ENCODE data around the gene NADK2.
"Not testable (repeated sequence)": the region's sequence is repeated elsewhere in the genome, so short reads cannot be mapped to it uniquely, and the experiment has no call there.

NADK2 gene

DNA sequence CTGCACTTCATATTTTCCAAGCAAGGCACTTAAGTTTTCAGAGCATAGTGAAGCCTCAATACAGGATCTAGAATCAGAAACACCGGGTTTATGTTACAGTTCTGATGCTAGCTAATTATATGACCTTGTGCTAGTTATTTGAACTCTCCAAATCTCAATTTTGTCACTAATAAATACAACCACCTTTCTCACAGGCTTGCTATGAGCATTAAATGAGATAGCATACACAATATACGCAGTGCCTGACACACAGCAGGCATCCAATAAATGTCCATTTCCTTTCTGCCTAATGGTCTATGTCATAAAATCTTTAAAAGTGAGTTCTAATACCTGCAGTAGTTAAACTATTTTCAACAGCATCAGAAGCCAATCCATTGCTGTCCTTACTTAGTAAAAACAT, 32.9 kb downstream of the NADK2 start:
- no peak overlapping the region for H3K4me3 ChIP-seq (ENCODE audit: insufficient read depth, low read depth, low read length)

DNA sequence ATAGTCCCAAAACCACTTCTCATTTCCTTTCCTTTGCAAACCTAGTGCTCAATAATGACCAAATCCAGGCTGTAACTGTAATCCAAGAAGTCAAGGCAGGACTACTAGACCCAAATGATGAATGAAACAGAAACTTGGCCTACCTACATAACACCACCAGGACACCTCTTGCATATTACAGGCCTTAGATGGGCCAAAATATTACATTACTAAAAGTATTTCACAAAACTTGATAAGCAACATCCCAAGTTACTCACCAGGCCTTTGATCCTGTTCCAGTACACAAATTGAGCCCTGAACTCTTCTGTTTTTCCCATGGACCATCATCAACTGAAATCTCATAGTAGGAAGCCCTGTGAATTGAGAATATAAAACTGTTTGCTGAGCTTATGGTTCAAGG, 34.8 kb downstream of the NADK2 start:
- no peaks in the 10 kb centered on the region for H3K36me3 ChIP-seq (ENCODE audit: control insufficient read depth, insufficient read depth, low read length)
- no peak overlapping the region for H3K27ac ChIP-seq (ENCODE audit: insufficient read depth, low read depth, low read length, poor library complexity, severe bottlenecking)
- H3K4me3 ChIP-seq (ENCODE audit: insufficient read depth, low read depth, low read length): no peak overlapping the region
- no peaks in the 10 kb centered on the region for H3K4me1 ChIP-seq (ENCODE audit: control insufficient read depth, insufficient read depth, low read length)
- no peaks in the 10 kb centered on the region for H3K9me3 ChIP-seq (ENCODE audit: control insufficient read depth, low read length)
- H3K27me3 ChIP-seq (ENCODE audit: control insufficient read depth, insufficient read depth, low read length, poor library complexity, severe bottlenecking): no peaks in the 10 kb centered on the region

More for the DNA sequence above, 32.9 kb downstream of the NADK2 start:
- Histone ChIP-seq H3K4me1 (ENCODE audit: control insufficient read depth, insufficient read depth, low read length) (no peaks in the 10 kb centered on the region), H3K27me3 (ENCODE audit: control insufficient read depth, insufficient read depth, low read length, poor library complexity, severe bottlenecking) (no peaks in the 10 kb centered on the region), H3K9me3 (ENCODE audit: control insufficient read depth, low read length) (no peaks in the 10 kb centered on the region), H3K36me3 (ENCODE audit: control insufficient read depth, insufficient read depth, low read length) (peaks cover 6% of the 10 kb centered on the region), H3K27ac (ENCODE audit: insufficient read depth, low read depth, low read length, poor library complexity, severe bottlenecking) (no peak overlapping the region)
- whole genome bisulfite sequencing, 2 experiments: 94% methylated on average over 2 of the region's 2 CpGs

DNA sequence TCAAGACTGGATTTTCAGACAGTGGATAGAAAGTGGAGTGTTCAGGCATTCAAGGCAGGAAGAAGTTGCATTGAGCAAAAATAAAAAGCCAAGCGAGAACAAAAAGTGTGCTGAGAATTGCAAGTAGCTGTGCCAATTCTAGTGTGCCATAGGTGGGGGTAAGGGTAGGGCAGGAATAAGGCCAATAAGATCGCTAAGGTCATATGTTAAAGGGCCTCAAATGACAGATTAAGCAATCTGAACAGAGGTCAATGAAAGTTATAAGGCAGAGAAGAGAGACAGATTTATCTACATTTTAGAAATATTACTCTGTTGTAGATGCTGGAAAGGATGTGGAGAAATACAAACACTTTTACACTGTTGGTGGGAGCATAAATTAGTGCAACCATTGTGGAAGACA, 36.4 kb downstream of the NADK2 start:
- Histone ChIP-seq H3K4me1 (ENCODE audit: control insufficient read depth, insufficient read depth, low read length) (no peaks in the 10 kb centered on the region), H3K27ac (ENCODE audit: insufficient read depth, low read depth, low read length, poor library complexity, severe bottlenecking) (no peak overlapping the region), H3K27me3 (ENCODE audit: control insufficient read depth, insufficient read depth, low read length, poor library complexity, severe bottlenecking) (no peaks in the 10 kb centered on the region), H3K36me3 (ENCODE audit: control insufficient read depth, insufficient read depth, low read length) (no peaks in the 10 kb centered on the region), H3K4me3 (ENCODE audit: insufficient read depth, low read depth, low read length) (no peak overlapping the region), H3K9me3 (ENCODE audit: control insufficient read depth, low read length) (no peaks in the 10 kb centered on the region)
- WGBS, 2 experiments: 97 to 99% methylated on average over 2 of the region's 2 CpGs

DNA sequence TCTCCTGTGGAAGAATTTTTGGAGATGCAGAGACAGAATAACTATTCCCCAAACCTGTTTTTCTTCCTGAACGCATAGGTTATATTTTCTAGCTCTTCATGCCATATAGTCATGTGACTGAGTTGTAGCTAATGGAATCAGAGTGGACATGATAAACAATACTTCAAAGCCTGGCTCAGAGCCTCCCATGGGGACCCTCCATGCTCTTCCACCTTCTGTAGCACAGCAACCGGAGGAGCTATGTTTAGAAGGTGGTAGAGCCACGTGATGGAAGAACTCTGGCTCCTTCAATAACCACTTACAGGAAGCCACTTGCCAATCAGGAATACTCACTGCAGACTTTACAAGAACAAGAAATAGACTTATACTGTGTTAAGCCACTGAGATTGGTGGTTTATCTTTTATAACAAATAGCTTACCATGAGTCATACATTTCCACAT, 39.2 kb downstream of the NADK2 start:
- no peak overlapping the region for H3K4me3 ChIP-seq (ENCODE audit: insufficient read depth, low read depth, low read length)
- WGBS, 2 experiments: 94 to 98% methylated on average over 3 of the region's 3 CpGs

DNA sequence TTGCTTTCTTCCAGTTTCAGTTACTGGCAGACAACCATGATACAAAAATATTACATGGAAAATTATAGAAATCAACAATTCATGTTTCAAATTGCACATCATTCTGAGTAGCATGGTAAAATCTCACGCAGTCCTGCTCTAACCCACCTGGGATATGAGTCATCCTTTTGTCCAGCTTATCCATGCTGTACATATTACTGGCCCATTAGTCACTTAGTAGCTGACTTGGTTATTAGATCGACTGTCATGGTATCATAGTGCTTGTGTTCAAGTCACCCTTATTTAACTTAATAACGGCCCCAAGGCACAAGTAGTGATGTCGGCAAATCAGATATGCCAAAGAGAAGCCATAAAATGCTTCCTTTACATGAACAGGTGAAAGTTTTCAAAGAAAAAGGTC, 41.2 kb downstream of the NADK2 start:
- Histone ChIP-seq H3K27ac (ENCODE audit: insufficient read depth, low read depth, low read length, poor library complexity, severe bottlenecking) (no peak overlapping the region), H3K4me1 (ENCODE audit: control insufficient read depth, insufficient read depth, low read length) (no peaks in the 10 kb centered on the region), H3K27me3 (ENCODE audit: control insufficient read depth, insufficient read depth, low read length, poor library complexity, severe bottlenecking) (no peaks in the 10 kb centered on the region), H3K9me3 (ENCODE audit: control insufficient read depth, low read length) (no peaks in the 10 kb centered on the region), H3K4me3 (ENCODE audit: insufficient read depth, low read depth, low read length) (no peak overlapping the region), H3K36me3 (ENCODE audit: control insufficient read depth, insufficient read depth, low read length) (peaks cover 17% of the 10 kb centered on the region)
- 94 to 96% methylated on average over 4 of the region's 4 CpGs for WGBS, 2 experiments

More for the DNA sequence above, 39.2 kb downstream of the NADK2 start:
- H3K36me3 ChIP-seq (ENCODE audit: control insufficient read depth, insufficient read depth, low read length): peaks cover 5% of the 10 kb centered on the region
- H3K27ac ChIP-seq (ENCODE audit: insufficient read depth, low read depth, low read length, poor library complexity, severe bottlenecking): no peak overlapping the region
- no peaks in the 10 kb centered on the region for H3K4me1 ChIP-seq (ENCODE audit: control insufficient read depth, insufficient read depth, low read length)
- no peaks in the 10 kb centered on the region for H3K27me3 ChIP-seq (ENCODE audit: control insufficient read depth, insufficient read depth, low read length, poor library complexity, severe bottlenecking)
- no peaks in the 10 kb centered on the region for H3K9me3 ChIP-seq (ENCODE audit: control insufficient read depth, low read length)

DNA sequence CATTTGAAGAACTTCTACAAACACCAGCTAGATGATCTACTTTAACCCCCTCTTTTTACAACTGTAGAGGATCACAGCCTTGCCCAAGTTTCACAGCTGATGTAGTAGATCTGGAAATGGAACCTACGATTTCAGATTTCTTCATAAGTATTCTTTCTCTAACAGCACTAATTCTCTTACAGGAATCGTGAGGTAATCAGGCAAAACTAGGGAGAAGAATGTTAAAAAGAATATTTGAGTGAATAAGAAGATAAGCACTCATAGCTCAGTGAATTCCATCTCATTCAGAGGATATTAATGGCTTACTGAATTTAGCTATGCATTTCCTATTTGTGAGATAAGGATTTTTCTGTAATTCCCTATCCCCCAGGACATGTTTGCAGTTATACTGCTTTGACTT, 42.1 kb downstream of the NADK2 start:
- Histone ChIP-seq H3K27me3 (ENCODE audit: control insufficient read depth, insufficient read depth, low read length, poor library complexity, severe bottlenecking) (no peaks in the 10 kb centered on the region), H3K27ac (ENCODE audit: insufficient read depth, low read depth, low read length, poor library complexity, severe bottlenecking) (no peak overlapping the region), H3K4me1 (ENCODE audit: control insufficient read depth, insufficient read depth, low read length) (no peaks in the 10 kb centered on the region), H3K4me3 (ENCODE audit: insufficient read depth, low read depth, low read length) (no peak overlapping the region), H3K36me3 (ENCODE audit: control insufficient read depth, insufficient read depth, low read length) (peaks cover 18% of the 10 kb centered on the region), H3K9me3 (ENCODE audit: control insufficient read depth, low read length) (no peaks in the 10 kb centered on the region)
- WGBS, 2 experiments: 100% methylated on average over 2 of the region's 2 CpGs; no CpG with 5 or more reads in 1 of the 2 experiments

DNA sequence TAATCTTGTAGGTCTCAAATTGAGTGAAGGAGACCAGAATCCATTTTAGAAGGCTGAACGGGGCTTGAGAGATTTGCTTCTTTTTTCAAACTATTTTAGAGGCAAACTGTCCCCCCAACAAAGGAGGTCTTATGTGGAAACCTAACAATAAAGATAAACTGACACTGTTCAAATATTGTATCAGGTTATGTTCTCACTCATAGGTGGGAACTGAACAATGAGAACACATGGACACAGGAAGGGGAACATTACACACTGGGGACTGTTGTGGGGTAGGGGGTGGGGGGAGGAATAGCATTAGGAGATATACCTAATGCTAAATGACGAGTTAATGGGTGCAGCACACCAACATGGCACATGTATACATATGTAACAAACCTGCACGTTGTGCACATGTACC, 42.9 kb downstream of the NADK2 start:
- H3K4me3 ChIP-seq (ENCODE audit: insufficient read depth, low read depth, low read length); H3K27ac ChIP-seq (ENCODE audit: insufficient read depth, low read depth, low read length, poor library complexity, severe bottlenecking); H3K9me3 ChIP-seq (ENCODE audit: control insufficient read depth, low read length); H3K4me1 ChIP-seq (ENCODE audit: control insufficient read depth, insufficient read depth, low read length); H3K27me3 ChIP-seq (ENCODE audit: control insufficient read depth, insufficient read depth, low read length, poor library complexity, severe bottlenecking): not testable (repeated sequence)
- WGBS, 2 experiments: 100% methylated on average over 1 of the region's 3 CpGs
- peaks cover 18% of the 10 kb centered on the region for H3K36me3 ChIP-seq (ENCODE audit: control insufficient read depth, insufficient read depth, low read length)

DNA sequence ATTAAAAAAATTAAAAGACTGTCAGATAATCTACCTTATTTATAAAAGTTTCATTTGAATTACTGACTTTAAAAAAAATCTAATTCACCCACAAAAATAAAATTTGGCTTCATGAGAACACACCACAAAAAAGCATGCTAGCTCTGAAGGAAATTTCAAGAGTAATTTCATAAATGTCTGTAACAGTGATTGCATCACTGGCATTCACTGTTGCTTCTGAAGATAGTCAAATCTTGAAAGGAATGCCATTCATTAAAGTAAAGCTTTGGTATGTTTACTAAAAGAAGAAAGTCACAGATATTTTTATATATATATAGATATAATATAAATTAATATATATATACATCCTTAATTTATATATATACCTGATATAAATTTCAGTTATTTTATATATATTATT, 43.4 kb downstream of the NADK2 start:
- Histone ChIP-seq H3K36me3 (ENCODE audit: control insufficient read depth, insufficient read depth, low read length) (peaks cover 18% of the 10 kb centered on the region), H3K27me3 (ENCODE audit: control insufficient read depth, insufficient read depth, low read length, poor library complexity, severe bottlenecking) (no peaks in the 10 kb centered on the region), H3K4me1 (ENCODE audit: control insufficient read depth, insufficient read depth, low read length) (no peaks in the 10 kb centered on the region)

DNA sequence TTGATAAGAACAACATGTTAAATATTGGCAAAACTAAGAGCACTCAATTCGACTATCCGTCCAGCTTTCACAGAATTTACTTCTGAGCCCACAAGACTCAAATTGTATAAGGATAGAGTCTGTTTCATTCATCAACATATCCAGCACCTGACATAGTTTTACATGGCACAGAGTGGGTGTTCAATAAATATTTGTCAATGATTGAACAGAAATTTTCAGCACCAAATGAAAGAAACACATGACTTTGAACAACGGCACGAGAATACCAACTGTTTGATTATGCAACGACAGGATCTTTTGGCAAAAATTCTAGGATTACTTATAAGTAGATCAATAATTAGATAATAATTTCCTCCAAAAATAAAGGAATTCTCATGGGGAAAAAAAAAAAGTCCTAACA, 48.0 kb downstream of the NADK2 start:
- H3K9me3 ChIP-seq (ENCODE audit: control insufficient read depth, low read length): no peaks in the 10 kb centered on the region
- no peak overlapping the region for H3K4me3 ChIP-seq (ENCODE audit: insufficient read depth, low read depth, low read length)
- H3K27me3 ChIP-seq (ENCODE audit: control insufficient read depth, insufficient read depth, low read length, poor library complexity, severe bottlenecking): no peaks in the 10 kb centered on the region
- no peak overlapping the region for H3K27ac ChIP-seq (ENCODE audit: insufficient read depth, low read depth, low read length, poor library complexity, severe bottlenecking)
- peaks cover 29% of the 10 kb centered on the region for H3K36me3 ChIP-seq (ENCODE audit: control insufficient read depth, insufficient read depth, low read length)
- WGBS, 2 experiments: 100% methylated on average over 4 of the region's 5 CpGs
- no peaks in the 10 kb centered on the region for H3K4me1 ChIP-seq (ENCODE audit: control insufficient read depth, insufficient read depth, low read length)

More for the DNA sequence above, 43.4 kb downstream of the NADK2 start:
- no peaks in the 10 kb centered on the region for H3K9me3 ChIP-seq (ENCODE audit: control insufficient read depth, low read length)
- no peak overlapping the region for H3K4me3 ChIP-seq (ENCODE audit: insufficient read depth, low read depth, low read length)
- H3K27ac ChIP-seq (ENCODE audit: insufficient read depth, low read depth, low read length, poor library complexity, severe bottlenecking): no peak overlapping the region

DNA sequence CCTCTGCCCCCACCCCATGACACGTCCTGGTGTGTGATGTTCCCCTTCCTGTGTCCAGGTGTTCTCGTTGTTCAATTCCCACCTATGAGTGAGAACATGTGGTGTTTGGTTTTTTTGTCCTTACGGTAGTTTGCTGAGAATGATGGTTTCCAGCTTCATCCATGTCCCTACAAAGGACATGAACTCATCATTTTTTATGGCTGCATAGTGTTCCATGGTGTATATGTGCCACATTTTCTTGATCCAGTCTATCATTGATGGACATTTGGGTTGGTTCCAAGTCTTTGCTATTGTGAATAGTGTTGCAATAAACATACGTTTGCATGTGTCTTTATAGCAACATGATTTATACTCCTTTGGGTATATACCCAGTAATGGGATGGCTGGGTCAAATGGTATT, 57.3 kb downstream of the NADK2 start:
- H3K27me3 ChIP-seq (ENCODE audit: control insufficient read depth, insufficient read depth, low read length, poor library complexity, severe bottlenecking); H3K4me1 ChIP-seq (ENCODE audit: control insufficient read depth, insufficient read depth, low read length); H3K27ac ChIP-seq (ENCODE audit: insufficient read depth, low read depth, low read length, poor library complexity, severe bottlenecking); H3K4me3 ChIP-seq (ENCODE audit: insufficient read depth, low read depth, low read length); H3K9me3 ChIP-seq (ENCODE audit: control insufficient read depth, low read length): not testable (repeated sequence)
- 100% methylated on average over 2 to 3 of the region's 4 CpGs for WGBS, 2 experiments
- H3K36me3 ChIP-seq (ENCODE audit: control insufficient read depth, insufficient read depth, low read length): peaks cover 24% of the 10 kb centered on the region

DNA sequence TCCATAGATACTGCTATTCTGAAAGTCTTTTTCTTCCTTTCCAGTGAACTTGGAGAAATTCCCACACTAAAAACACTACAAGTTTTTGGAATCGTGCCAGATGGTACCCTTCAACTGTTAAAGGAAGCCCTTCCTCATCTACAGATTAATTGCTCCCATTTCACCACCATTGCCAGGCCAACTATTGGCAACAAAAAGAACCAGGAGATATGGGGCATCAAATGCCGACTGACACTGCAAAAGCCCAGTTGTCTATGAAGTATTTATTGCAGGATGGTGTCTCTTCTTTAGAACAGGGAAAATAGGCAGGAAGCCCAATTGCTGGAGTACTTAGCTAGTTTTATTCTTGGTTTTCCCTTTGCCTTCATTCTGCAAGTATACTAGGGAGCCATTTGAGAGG, 60.0 kb downstream of the NADK2 start:
- WGBS, 2 experiments: 97 to 98% methylated on average over 2 of the region's 2 CpGs
- H3K9me3 ChIP-seq (ENCODE audit: control insufficient read depth, low read length): no peaks in the 10 kb centered on the region
- H3K4me1 ChIP-seq (ENCODE audit: control insufficient read depth, insufficient read depth, low read length): no peaks in the 10 kb centered on the region
- H3K27ac ChIP-seq (ENCODE audit: insufficient read depth, low read depth, low read length, poor library complexity, severe bottlenecking): no peak overlapping the region
- no peak overlapping the region for H3K4me3 ChIP-seq (ENCODE audit: insufficient read depth, low read depth, low read length)
- peaks cover 24% of the 10 kb centered on the region for H3K36me3 ChIP-seq (ENCODE audit: control insufficient read depth, insufficient read depth, low read length)
- no peaks in the 10 kb centered on the region for H3K27me3 ChIP-seq (ENCODE audit: control insufficient read depth, insufficient read depth, low read length, poor library complexity, severe bottlenecking)
